Fibroblast of skin of abdomen (primary cell): ENCODE results near the gene KRTAP10-3.

Source experiments
- DNase-seq: peaks from one replicate; pipeline ENCODE4 v3.0.0-alpha.2; 2013

Gene KRTAP10-3

DNA sequence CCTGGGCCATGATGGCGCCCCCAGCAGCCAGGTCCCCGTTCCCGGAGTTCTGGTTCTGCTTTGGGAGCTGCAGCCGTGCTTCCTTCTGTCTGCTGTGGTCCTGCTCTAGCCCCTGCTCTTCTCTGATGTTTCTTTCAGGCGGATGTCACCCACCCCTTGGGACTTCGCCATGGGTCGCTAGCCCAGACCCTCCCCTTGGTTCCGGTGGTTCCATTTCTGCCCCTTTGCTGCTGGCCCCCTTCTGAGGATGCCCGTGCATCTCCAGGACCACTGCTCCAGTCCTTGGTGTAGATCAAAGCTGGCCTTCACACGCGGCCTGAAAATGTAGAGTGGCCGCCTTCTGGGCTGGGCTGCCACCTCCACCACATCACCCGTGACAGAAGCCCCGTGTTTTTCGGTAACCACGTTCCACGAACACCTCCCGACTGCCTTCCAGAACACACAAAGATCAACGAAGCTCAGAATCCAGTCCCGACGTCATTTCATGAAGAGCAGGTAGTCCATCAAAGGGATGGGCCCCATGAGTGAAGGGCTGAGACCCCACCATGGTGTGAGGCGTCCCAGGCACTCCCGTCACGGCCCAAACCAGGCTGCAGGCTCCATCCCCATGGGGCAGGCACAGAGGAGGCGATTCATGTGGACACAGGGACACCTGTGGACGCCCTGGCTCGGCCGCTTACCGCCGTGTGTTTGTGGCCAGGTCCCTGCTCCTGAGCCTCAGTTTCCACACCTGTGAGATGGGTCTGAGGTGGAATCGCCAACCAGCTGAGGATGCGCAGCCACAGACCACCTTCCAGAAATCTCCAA lies 43.0 kb downstream of the KRTAP10-3 start:
- DNase-seq = no peak

GRCh38 chr21:44514746-44515358 lies 43.7 kb downstream of the KRTAP10-3 start:
- DNase-seq = no peak

DNA sequence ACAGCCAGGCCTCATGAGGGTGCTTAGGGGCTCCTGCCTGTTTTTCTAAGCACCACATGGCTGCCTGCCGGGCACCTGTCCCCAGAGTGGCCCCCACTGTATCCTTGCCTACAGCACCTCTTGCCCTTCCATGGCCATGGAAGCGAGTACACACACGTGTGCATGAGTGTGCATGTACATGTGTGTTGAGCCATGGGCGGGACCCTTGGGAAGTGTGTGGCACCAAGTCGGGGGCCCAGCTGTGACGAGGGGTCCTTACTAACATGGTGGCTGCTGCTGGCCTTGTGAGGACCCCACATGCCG lies 44.4 kb downstream of the KRTAP10-3 start:
- DNase-seq = no peak

- DNase-seq = no peak
Measured at GRCh38 chr21:44513389-44514217, 45.0 kb downstream of the KRTAP10-3 start.

GRCh38 chr21:44512496-44513388 lies 45.9 kb downstream of the KRTAP10-3 start:
- no peak for DNase-seq

GRCh38 chr21:44511938-44512275 lies 46.7 kb downstream of the KRTAP10-3 start:
- DNase-seq = no peak

DNA sequence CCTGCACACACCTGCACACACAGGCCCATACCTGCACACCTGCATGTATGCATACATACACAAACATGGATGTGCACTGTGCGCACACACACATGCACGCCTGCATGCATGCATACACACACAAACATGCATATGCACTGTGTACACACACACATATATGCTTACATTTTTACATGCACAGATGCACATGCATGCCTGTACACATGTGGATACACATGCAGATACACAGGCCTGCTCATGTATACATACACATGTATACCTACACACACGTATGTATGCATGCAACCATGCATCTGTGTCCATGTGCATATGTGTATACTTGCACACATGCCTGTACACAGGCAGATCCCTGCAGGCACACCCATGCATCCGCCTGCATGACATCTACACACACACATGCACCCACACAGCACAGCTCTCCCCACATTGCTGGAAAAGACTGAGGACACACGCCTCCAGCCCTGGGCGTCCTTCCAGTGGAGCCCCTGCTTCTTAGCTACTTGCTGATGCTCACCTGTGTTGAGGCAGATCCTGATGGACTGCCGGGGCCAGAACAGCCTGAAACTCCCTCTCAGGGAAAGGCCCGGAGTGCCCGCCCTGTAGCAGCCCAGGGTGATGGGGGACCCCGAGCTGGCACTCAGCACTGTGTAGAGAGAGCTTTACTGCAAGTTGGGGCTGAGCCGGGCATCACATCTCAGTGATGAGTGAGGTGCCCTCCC lies 47.2 kb downstream of the KRTAP10-3 start:
- no peak for DNase-seq

- DNase-seq = peak; percentile 10
Measured at GRCh38 chr21:44510508-44511218, 47.9 kb downstream of the KRTAP10-3 start.

- DNase-seq = no peak
Measured at GRCh38 chr21:44510109-44510507, 48.5 kb downstream of the KRTAP10-3 start.

GRCh38 chr21:44509539-44509938 lies 49.1 kb downstream of the KRTAP10-3 start:
- DNase-seq = no peak

DNA sequence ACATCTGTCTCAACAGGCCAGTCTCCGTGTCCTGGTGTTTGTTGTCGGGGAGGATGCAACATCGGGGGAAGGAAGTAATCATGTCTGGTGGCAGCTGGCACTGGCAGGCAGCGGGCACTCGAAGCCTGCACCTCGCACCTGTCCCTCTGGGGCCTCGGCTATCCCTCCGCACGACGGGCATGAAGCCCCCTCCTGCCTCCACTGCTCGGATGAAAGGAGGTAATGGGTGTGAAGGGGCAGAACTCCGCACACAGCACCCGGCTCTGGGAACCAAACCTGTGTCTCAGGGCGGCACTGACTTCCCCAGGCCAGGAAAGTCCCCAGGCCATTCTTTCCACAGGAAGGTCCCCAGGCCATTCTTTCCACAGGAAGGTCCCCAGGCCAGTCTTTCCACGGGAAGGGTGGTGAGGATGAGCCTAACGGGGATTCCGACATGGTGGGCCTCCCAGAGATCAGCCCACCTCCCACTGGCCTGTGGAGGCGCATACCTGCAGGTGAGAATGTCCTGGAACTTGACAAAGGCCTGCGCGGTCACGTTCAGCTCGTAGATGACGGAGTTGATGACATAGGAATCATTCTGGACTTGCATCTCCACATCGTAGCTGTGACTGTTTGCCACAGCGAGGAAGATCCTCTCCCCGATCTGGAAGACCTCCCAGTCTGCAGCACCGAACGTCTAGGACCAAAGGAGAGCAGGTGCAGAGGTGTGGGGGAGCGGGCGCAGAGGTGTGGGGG lies 49.7 kb downstream of the KRTAP10-3 start:
- DNase-seq = no peak

DNA sequence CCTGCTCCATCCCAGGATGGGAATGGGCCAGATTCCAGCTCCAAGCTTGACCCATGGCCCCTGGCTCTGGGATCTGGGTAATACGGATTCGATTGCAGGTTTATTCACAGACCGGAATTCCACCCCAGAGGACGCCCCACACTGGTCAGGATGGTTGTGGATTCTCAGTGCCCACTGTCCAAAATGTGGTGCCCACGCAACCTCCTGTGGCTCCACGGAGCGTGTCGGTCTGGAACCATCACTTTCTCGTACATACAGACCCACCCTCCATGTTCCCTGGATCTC lies 50.2 kb downstream of the KRTAP10-3 start:
- no peak for DNase-seq
